BLaER1 (cell line): ENCODE results near the gene PTK6.
A peak's percentile ranks its signal among the peaks of the same experiment; 100 is the strongest.
"Not testable (repeated sequence)": the region's sequence is repeated elsewhere in the genome, so short reads cannot be mapped to it uniquely, and the experiment has no call there.

Experiments
- H3K27ac ChIP-seq: shearing (Covaris generic); formaldehyde crosslinking; 2 replicates; pipeline ENCODE4 v1.8.1; 2022
- H3K27me3 ChIP-seq: shearing (Covaris generic); formaldehyde crosslinking; 2 replicates; pipeline ENCODE4 v1.8.1; 2022
- H3K36me3 ChIP-seq: shearing (Covaris generic); formaldehyde crosslinking; 2 replicates; pipeline ENCODE4 v1.8.1; 2022
- H3K4me1 ChIP-seq: shearing (Covaris generic); formaldehyde crosslinking; 2 replicates; pipeline ENCODE4 v1.8.1; 2022
- H3K4me2 ChIP-seq: shearing (Covaris generic); formaldehyde crosslinking; 2 replicates; pipeline ENCODE4 v1.8.1; 2022
- H3K4me3 ChIP-seq: shearing (Covaris generic); formaldehyde crosslinking; 2 replicates; pipeline ENCODE4 v1.8.1; 2022
- H3K9ac ChIP-seq: shearing (Covaris generic); formaldehyde crosslinking; 2 replicates; pipeline ENCODE4 v1.8.1; 2022
- H3K9me3 ChIP-seq: shearing (Covaris generic); formaldehyde crosslinking; 2 replicates; pipeline ENCODE4 v1.8.1; 2022
- H4K20me1 ChIP-seq: shearing (Covaris generic); formaldehyde crosslinking; 2 replicates; pipeline ENCODE4 v1.8.1; 2022
- Cebpa-rat ChIP-seq: shearing (Covaris generic); IDR thresholded peaks from 2 replicates; pipeline ENCODE4 v1.8.1; 2022

The PTK6 gene

DNA sequence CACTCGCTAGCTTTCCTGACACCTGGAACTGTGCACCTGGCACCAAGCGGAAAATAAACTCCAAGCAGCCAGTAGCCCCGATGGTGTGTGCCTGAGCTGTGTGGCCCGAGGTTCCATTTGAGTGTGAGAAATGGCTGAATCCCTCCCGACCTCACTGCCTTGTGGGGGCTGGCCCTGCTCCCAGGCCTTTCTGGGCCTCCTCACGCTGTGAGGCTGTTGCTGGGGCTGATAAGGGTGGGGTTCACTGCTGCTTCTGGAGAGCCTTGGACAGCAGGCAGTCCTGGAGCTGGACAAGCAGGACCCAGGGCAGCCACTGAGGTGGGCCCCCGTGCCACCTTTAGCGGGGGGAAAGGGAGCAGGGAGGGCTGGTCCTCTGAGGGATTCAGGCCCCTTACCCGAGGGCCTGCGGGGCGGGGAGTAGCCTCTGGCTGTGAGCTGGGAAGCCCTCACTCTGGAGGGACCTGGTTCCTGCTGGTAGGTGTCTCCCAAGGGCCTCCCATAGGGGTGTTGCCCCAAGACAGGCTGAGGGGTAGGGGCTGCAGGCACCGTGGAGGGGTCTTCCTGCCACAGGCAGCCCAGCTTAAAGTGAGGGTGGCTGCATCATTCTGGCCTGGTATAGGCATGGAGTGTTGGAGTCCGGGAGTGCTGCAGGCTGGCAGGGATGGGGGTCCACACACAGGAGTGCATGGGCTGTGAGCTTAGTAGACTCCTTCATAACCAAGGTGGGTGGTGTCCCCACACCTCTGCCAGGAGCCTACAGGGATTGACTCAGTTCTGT is 14.9 kb downstream of the PTK6 start:
- H3K4me3 ChIP-seq, result peak overlapping the region; percentile 36; the same call in 1 of the 2 replicates
- no peak for TF ChIP-seq Cebpa-rat
- H4K20me1 ChIP-seq, result peaks cover 57% of the 10 kb centered on the region
- H3K27ac ChIP-seq, result peak overlapping the region; percentile 35; the same call in 1 of the 2 replicates
- peak overlapping the region; percentile 99 for H3K4me2 ChIP-seq
- no peaks in the 10 kb centered on the region for H3K27me3 ChIP-seq
- H3K9ac ChIP-seq, result peak overlapping the region; percentile 45; the same call in 1 of the 2 replicates
- peaks cover 11% of the 10 kb centered on the region for H3K9me3 ChIP-seq
- peaks cover 21% of the 10 kb centered on the region for H3K36me3 ChIP-seq
- H3K4me1 ChIP-seq, result peaks cover 66% of the 10 kb centered on the region

GRCh38 chr20:63521602-63522001 is 15.6 kb downstream of the PTK6 start:
- Histone ChIP-seq H3K9me3 (peaks cover 11% of the 10 kb centered on the region), H3K27me3 (no peaks in the 10 kb centered on the region), H3K27ac (peak overlapping the region; percentile 90), H3K4me2 (peak overlapping the region; percentile 99), H3K4me3 (peak overlapping the region; percentile 78), H4K20me1 (peaks cover 52% of the 10 kb centered on the region), H3K36me3 (peaks cover 21% of the 10 kb centered on the region), H3K4me1 (peaks cover 66% of the 10 kb centered on the region), H3K9ac (peak overlapping the region; percentile 92)
- no peak for TF ChIP-seq Cebpa-rat

DNA sequence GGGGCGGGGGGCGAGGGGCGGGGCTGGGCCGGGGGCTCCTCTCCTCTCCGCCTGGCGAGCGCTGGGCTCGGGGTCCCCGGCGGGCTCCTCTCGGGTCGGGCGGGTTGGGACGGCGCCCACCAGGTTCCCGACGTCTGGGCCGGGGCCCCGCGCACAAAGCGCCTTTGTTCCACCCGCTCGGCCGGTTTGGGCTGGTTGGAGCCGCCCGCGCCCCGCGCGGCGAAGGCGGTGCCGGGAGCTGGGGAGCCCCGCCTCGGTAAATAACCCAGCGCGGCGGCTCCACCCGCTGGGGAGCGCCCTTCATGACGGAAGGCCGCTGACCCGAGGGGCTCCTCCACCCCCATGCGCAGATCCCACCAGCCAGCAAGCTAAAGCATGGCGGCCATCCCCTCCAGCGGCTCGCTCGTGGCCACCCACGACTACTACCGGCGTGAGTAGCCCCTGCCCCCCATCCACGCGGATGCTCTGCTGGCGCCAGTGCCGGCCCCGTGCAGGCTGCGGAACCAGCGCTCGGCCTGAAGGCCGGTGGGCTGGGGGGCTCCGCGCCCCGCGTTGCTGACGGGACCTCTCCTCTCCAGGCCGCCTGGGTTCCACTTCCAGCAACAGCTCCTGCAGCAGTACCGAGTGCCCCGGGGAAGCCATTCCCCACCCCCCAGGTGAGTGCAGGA is 16.1 kb downstream of the PTK6 start:
- Histone ChIP-seq H3K9ac (peak overlapping the region; percentile 92), H3K27ac (peak overlapping the region; percentile 90), H3K36me3 (peaks cover 21% of the 10 kb centered on the region), H4K20me1 (peaks cover 47% of the 10 kb centered on the region), H3K4me3 (peak overlapping the region; percentile 78), H3K4me1 (peaks cover 64% of the 10 kb centered on the region), H3K4me2 (peak overlapping the region; percentile 99), H3K27me3 (no peaks in the 10 kb centered on the region), H3K9me3 (peaks cover 11% of the 10 kb centered on the region)
- TF ChIP-seq Cebpa-rat, result no peak

DNA sequence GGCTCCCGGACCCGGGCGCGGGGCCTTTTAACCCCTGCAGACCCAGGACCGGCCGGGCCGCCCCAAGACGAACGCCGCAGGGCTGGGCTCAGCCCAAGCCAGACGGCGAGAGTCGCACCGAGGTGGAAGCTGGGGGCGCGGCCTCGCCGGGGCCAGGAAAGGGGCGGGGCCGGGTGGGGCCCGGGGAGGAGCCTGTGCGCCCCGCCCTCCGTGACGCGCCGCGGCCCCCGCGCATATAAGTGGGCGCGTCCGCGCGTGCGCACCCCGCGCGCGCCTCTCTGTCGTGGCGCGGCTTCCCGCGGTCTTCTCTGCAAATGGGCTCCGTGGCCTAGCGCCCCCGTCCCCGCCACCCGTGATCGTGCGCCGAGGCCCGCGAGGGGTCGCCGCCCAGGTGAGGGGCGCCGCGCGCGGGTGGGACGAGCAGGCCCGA is 16.7 kb downstream of the PTK6 start, which contains the start of gene PPDPF:
TSS of gene PPDPF (plus strand) at position 262 of the 430 bp plus-strand sequence. CDS start 544 bp downstream, outside the sequence.
- Histone ChIP-seq H3K36me3 (peaks cover 21% of the 10 kb centered on the region), H3K27me3 (no peaks in the 10 kb centered on the region), H3K4me1 (peaks cover 59% of the 10 kb centered on the region), H3K4me2 (peak within 1 kb of the TSS; percentile 99), H3K4me3 (peak within 1 kb of the TSS; percentile 78), H3K9me3 (peaks cover 13% of the 10 kb centered on the region), H4K20me1 (peaks cover 41% of the 10 kb centered on the region), H3K9ac (peak within 1 kb of the TSS; percentile 92), H3K27ac (peak within 1 kb of the TSS; percentile 90)
- no peak for TF ChIP-seq Cebpa-rat

DNA sequence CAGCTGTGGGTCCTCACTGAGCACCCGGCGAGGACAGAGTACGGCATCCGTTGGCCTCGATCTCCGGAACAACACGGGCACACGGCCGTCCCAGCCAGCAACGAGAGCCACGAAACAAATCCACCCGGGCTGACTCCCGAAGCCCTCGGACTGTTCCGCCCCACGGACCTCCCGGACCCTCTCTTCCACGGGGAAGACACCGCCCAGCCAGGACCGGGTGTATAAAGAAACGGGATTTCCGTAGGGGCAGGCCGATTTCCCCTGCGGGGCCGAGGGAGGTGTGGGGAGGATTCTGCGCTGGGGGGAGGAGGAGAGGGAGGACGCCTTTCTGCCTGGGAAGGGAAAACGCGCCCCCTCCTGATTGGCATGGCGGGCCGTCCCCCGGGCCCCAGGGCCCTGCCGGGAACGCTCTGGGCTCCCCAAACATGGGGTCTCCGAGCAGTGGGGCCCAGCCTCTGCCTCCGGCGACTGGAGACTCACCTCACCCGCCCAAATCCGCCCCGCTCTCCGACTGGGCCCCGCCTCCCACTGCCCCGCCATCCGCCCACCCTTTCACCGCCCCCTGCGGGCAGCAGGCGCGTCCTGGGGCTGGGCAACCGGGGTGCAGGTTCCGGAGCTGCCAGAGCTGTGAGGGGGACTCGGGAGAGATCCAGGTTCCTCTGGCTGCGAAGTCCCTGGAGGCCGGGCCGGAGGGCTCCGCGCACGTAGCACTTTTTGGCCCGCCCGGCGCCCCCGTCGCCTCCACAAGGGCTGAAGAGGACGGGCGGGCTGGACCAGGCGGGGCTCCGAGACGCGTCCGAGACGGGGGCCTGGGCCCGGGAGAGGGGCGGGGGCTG is 17.3 kb downstream of the PTK6 start:
- peaks cover 35% of the 10 kb centered on the region for H4K20me1 ChIP-seq
- peaks cover 54% of the 10 kb centered on the region for H3K4me1 ChIP-seq
- H3K4me2 ChIP-seq, result peak overlapping the region; percentile 95
- H3K9ac ChIP-seq, result peak overlapping the region; percentile 92
- H3K27ac ChIP-seq, result peak overlapping the region; percentile 90
- H3K9me3 ChIP-seq, result peaks cover 17% of the 10 kb centered on the region
- no peaks in the 10 kb centered on the region for H3K27me3 ChIP-seq
- peak overlapping the region; percentile 78 for H3K4me3 ChIP-seq
- TF ChIP-seq Cebpa-rat, result no peak
- H3K36me3 ChIP-seq, result peaks cover 21% of the 10 kb centered on the region

DNA sequence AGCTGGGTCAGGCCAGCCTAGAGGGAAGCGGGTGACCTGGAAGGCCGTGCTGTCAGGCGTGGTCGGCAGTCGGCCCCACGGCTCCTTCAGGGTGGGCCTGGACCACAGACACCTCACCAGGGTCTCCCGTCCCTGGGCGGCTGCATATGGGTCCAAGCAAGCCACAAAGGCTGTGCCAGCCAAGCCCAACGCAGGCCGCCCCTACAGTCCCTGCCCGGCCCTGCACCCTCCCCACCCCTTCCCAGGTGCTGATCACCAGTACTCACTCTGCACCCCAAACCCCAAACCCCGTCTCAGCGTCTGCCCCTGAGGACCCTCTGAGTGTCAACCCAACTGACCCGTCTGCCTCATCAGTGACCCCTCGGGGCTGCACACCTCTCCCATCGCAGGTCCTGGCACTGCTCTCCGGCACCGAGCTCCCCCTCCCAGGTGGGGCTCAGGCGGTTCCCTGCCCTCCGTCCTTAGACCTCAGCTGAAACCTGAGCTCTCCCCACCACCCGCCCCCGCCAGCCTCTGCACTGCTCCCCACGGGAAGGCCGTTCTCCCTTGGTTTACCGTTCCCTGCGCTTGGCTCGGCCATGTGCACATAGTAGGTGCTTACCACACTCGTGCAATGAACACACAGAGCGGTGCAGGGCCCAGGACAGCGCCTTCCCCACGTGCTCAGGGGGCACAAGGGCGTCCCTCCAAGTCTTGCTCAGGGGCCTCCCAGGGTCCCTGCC is 18.1 kb downstream of the PTK6 start:
- Histone ChIP-seq H3K4me1 (peaks cover 54% of the 10 kb centered on the region), H3K9ac (peak overlapping the region; percentile 92), H3K4me2 (peak overlapping the region; percentile 95), H3K36me3 (peaks cover 21% of the 10 kb centered on the region), H3K27me3 (no peaks in the 10 kb centered on the region), H3K9me3 (peaks cover 25% of the 10 kb centered on the region), H4K20me1 (peaks cover 28% of the 10 kb centered on the region), H3K4me3 (peak overlapping the region; percentile 78), H3K27ac (peak overlapping the region; percentile 90)
- TF ChIP-seq Cebpa-rat, result no peak

GRCh38 chr20:63518351-63518861 is 18.8 kb downstream of the PTK6 start:
- peaks cover 24% of the 10 kb centered on the region for H3K9me3 ChIP-seq
- H3K9ac ChIP-seq, result no peak overlapping the region
- H3K4me2 ChIP-seq, result peak overlapping the region; percentile 95
- H3K4me1 ChIP-seq, result peaks cover 52% of the 10 kb centered on the region
- H3K4me3 ChIP-seq, result no peak overlapping the region
- peaks cover 23% of the 10 kb centered on the region for H4K20me1 ChIP-seq
- no peaks in the 10 kb centered on the region for H3K27me3 ChIP-seq
- no peak for TF ChIP-seq Cebpa-rat
- peaks cover 14% of the 10 kb centered on the region for H3K36me3 ChIP-seq
- no peak overlapping the region for H3K27ac ChIP-seq

DNA sequence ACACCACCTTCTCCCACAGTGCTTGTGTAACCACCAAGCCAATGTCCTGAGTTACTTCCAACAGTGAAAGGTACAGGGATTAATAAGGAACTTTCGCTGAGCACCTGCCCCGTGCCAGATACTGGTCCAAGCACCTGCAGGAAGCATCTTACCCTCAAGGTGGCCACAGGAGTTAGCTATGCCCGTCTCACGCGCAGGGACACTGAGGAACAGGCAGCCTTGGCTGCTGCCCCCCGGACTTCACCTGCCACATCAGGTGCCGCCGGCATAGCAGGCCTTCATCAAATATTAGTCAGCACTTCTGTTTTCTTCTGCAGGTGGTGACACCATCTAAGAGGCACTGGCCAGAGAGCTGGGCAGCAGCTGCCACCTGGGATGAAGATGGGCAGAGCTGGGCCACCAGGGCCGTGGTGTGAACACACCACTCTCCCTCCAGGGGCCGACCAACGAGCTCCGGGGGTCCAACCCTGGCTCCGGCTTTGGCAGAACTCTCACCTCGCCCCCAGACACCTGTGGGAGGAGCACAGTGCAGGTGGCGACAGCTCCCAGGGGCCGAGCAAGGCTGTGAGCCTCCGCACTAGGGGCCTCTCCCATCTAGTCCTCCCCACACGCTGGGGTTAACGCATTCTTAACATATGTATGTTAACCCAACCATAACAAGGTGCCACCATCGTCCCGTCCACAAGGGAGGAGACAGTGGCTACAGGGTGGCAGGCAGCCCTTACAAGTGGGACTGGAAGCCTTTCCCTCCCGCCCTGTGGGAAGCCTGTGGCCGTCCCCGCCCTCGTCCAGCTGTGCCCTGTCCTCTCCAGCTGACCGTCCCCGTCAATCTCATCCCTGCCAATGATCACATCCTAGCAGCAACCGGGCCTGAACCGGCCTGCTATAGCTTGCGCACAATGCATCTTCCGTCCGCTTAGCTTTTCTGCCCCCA is 19.5 kb downstream of the PTK6 start:
- no peak overlapping the region for H3K4me3 ChIP-seq

DNA sequence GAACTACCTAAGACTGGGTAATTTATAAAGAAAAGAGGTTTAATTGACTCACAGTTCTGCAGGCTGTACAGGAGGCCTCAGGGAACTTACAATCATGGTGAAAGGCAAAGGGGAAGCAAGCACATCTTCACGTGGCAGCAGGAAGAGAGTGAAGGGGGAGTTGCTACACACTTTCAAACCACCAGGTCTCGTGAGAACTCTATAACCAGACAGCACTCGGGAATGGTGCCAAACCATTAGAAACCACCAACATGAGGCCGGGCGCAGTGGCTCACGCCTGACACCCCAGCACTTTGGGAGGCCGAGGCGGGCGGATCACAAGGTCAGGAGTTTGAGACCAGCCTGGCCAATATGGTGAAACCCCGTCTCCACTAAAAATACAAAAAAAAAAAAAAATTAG is 22.7 kb downstream of the PTK6 start:
- Histone ChIP-seq H3K4me1 (peaks cover 36% of the 10 kb centered on the region), H3K9me3 (peaks cover 23% of the 10 kb centered on the region)
- not testable (repeated sequence) for H3K27me3 ChIP-seq, H3K9ac ChIP-seq, H4K20me1 ChIP-seq, H3K4me3 ChIP-seq, H3K27ac ChIP-seq, H3K36me3 ChIP-seq, H3K4me2 ChIP-seq

More for the DNA sequence above, 19.5 kb downstream of the PTK6 start:
- H3K9me3 ChIP-seq, result peaks cover 21% of the 10 kb centered on the region
- no peaks in the 10 kb centered on the region for H3K27me3 ChIP-seq
- H4K20me1 ChIP-seq, result peaks cover 17% of the 10 kb centered on the region
- H3K9ac ChIP-seq, result no peak overlapping the region
- no peak for TF ChIP-seq Cebpa-rat
- peaks cover 46% of the 10 kb centered on the region for H3K4me1 ChIP-seq
- peak overlapping the region; percentile 95 for H3K4me2 ChIP-seq
- no peak overlapping the region for H3K27ac ChIP-seq
- peaks cover 8% of the 10 kb centered on the region for H3K36me3 ChIP-seq
